ENCODE results near the gene SCARB1. TPM values are rescaled to one million over a fixed set of nuclear protein-coding genes. Genes with fewer than 3 reads are reported as not detected.
"Not testable (repeated sequence)": the region's sequence is repeated elsewhere in the genome, so short reads cannot be mapped to it uniquely, and the experiment has no call there.

Gene SCARB1, protein sequence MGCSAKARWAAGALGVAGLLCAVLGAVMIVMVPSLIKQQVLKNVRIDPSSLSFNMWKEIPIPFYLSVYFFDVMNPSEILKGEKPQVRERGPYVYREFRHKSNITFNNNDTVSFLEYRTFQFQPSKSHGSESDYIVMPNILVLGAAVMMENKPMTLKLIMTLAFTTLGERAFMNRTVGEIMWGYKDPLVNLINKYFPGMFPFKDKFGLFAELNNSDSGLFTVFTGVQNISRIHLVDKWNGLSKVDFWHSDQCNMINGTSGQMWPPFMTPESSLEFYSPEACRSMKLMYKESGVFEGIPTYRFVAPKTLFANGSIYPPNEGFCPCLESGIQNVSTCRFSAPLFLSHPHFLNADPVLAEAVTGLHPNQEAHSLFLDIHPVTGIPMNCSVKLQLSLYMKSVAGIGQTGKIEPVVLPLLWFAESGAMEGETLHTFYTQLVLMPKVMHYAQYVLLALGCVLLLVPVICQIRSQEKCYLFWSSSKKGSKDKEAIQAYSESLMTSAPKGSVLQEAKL
- 100 to 1,000 TPM in 1 of 8 experiments, 10 to 100 TPM in 4, 1 to 10 TPM in 3; 7.9 to 129 (median 15.1) TPM for total RNA-seq

DNA sequence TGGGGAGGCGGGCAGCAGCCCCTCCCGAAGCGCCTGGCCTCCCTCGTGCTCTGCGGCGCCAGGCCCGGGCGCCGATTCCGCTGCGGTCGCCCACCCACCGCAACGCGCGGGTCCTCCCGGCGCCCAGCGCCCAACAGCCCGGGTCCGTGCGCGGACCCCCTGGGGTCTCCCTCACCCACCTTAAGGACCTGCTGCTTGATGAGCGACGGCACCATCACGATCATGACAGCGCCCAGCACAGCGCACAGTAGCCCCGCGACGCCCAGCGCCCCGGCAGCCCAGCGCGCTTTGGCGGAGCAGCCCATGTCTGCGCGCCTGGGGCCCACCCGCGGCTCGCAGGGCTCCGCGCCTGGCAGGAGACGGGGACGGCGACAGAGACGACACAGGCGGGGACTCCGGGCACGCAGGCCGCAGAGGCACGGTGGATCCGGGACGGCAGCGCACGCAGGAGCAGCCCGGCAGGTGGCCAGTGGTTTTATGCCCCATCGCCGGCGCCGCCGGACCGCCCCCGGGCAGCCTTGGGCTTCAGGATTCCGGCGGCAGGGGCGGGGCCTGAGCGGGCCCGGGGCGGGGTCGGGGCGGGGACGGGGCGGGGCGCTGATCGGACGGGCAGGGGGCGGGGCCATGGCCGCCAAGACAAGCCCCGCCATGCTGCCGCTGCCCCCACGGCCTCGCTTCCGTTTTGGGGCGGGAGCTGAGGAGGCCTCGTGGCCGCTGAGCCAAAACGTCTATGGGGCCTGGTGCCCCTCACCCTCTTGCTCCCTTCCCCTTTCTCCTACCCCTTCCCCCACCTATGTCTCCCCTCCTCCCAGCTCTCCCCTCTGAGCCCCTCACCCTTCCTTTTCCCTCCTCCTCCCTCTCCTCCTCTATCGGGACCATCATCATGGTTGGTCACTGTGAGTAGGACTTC lies at the start of gene SCARB1:
TSS of gene SCARB1 (minus strand) at position 449 of the 910 bp plus-strand sequence. CDS start at position 305, 144 bp downstream.
- H3K27ac ChIP-seq: peak within 1 kb of the TSS in 1 of 2 donors; percentile 18
- in situ Hi-C loops (cut with MboI; ENCODE audit: low pct_unique_long_range_greater_than_20kb in 2 of 9, low sequenced_read_pairs in 9 of 9, unreplicated experiment in 9 of 9): no loop called here
- peak; percentile 63 to 88 (median 84) for ATAC-seq (replicated peaks in 6 of 8)

DNA sequence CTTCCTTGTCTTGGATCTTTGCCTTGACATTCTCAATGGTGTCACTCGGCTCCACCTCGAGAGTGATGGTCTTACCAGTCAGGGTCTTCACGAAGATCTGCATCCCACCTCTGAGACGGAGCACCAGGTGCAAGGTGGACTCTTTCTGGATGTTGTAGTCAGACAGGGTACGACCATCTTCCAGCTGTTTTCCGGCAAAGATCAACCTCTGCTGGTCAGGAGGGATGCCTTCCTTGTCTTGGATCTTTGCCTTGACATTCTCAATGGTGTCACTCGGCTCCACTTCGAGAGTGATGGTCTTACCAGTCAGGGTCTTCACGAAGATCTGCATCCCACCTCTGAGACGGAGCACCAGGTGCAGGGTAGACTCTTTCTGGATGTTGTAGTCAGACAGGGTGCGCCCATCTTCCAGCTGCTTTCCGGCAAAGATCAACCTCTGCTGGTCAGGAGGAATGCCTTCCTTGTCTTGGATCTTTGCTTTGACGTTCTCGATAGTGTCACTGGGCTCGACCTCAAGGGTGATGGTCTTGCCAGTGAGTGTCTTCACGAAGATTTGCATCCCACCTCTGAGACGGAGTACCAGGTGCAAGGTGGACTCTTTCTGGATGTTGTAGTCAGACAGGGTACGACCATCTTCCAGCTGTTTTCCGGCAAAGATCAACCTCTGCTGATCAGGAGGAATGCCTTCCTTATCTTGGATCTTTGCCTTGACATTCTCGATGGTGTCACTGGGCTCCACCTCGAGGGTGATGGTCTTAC lies 49.0 kb upstream of the SCARB1 start:
- Histone ChIP-seq H3K4me3 (peak overlapping the region in 2 of 5 donors; percentile 12 to 19), H3K4me1 (replicated peaks in 1 of 2) (peaks cover 34% of the 10 kb centered on the region in 2 donors)
- H3K27ac ChIP-seq; ATAC-seq (replicated peaks in 6 of 8); in situ Hi-C loops (cut with MboI; ENCODE audit: low pct_unique_long_range_greater_than_20kb in 2 of 9, low sequenced_read_pairs in 9 of 9, unreplicated experiment in 9 of 9): not testable (repeated sequence)
- WGBS, 10 experiments: no CpG with 5 or more reads among the region's 21 CpGs

More for the DNA sequence above, at the start of gene SCARB1:
- peak within 1 kb of the TSS; percentile 51 to 72 (median 57) for H3K4me3 ChIP-seq
- H3K4me1 ChIP-seq (replicated peaks in 1 of 2): peaks cover 11 to 24% of the 10 kb centered on the region in 2 donors
- 1% methylated on average over 23 of the region's 89 CpGs; no CpG with 5 or more reads in 9 of the 10 experiments for WGBS, 10 experiments

GRCh38 chr12:124911521-124911920 lies 47.9 kb upstream of the SCARB1 start:
- in situ Hi-C loops (cut with MboI; ENCODE audit: low pct_unique_long_range_greater_than_20kb in 2 of 9, low sequenced_read_pairs in 9 of 9, unreplicated experiment in 9 of 9); ATAC-seq (replicated peaks in 6 of 8); H3K27ac ChIP-seq: not testable (repeated sequence)
- H3K4me1 ChIP-seq (replicated peaks in 1 of 2): peaks cover 27 to 30% of the 10 kb centered on the region in 2 donors
- 83 to 100% (median 96%) methylated on average over 1 to 4 of the region's 6 CpGs for WGBS, 10 experiments
- H3K4me3 ChIP-seq: peak overlapping the region in 2 of 5 donors; percentile 19 to 24

GRCh38 chr12:124910561-124911478 lies 47.2 kb upstream of the SCARB1 start:
- 25 to 100% (median 78%) methylated on average over 2 to 9 of the region's 9 CpGs for WGBS, 10 experiments
- Histone ChIP-seq H3K4me3 (peak overlapping the region in 3 of 5 donors; percentile 6 to 24 (median 19)), H3K4me1 (replicated peaks in 1 of 2) (peaks cover 20 to 24% of the 10 kb centered on the region in 2 donors), H3K27ac (no peak overlapping the region)
- peak in 2 of 8 experiments; percentile 0 to 7 for ATAC-seq (replicated peaks in 6 of 8)
- in situ Hi-C loops (cut with MboI; ENCODE audit: low pct_unique_long_range_greater_than_20kb in 2 of 9, low sequenced_read_pairs in 9 of 9, unreplicated experiment in 9 of 9): no loop called here

GRCh38 chr12:124909831-124910560 lies 46.3 kb upstream of the SCARB1 start:
- in situ Hi-C loops (cut with MboI; ENCODE audit: low pct_unique_long_range_greater_than_20kb in 2 of 9, low sequenced_read_pairs in 9 of 9, unreplicated experiment in 9 of 9): no loop called here
- Histone ChIP-seq H3K4me1 (replicated peaks in 1 of 2) (peaks cover 15 to 19% of the 10 kb centered on the region in 2 donors), H3K4me3 (peak overlapping the region in 2 of 5 donors; percentile 19 to 24), H3K27ac (no peak overlapping the region)
- WGBS, 10 experiments: 0 to 88% (median 73%) methylated on average over 1 to 8 of the region's 8 CpGs; no CpG with 5 or more reads in 1 of the 10 experiments
- ATAC-seq (replicated peaks in 6 of 8): peak in 3 of 8 experiments; percentile 4 to 6 (median 5)

DNA sequence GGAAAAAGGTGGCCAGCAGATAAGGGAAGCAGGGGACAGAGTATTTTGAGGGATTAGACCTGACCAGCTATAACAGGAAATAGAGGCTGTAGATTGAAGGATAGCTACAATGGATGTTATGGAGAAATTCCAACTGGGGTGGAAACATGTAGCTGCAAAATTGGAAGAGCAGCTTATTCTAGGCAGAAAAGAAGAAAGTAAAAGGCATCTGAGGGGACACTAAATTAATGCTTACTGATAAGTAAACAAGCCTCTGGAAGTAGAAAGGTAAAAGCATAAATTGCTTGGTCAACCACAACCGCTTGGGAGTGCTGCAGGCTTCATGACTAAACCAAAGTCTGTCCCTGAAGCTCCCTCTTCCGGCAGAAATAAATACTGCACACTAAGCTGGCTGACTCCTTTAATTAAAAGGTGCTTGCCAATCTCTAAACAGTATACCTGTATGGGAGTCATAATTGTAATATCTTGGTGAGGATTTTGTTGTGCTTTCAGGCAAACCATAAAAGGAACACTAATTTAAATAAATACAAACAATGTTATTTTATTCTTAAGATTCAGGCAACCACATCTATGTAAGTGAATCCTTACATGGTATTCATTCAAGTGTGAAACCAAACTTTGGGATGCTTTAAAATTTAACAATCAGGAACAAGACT lies 43.1 kb upstream of the SCARB1 start:
- Histone ChIP-seq H3K4me1 (replicated peaks in 1 of 2) (peaks cover 22 to 24% of the 10 kb centered on the region in 2 donors), H3K27ac (no peak overlapping the region), H3K4me3 (no peak overlapping the region)
- in situ Hi-C loops (cut with MboI; ENCODE audit: low pct_unique_long_range_greater_than_20kb in 2 of 9, low sequenced_read_pairs in 9 of 9, unreplicated experiment in 9 of 9): no loop called here
- peak; percentile 4 to 42 (median 24) for ATAC-seq (replicated peaks in 6 of 8)
- WGBS, 10 experiments: 0 to 17% (median 0%) methylated on average over 1 to 2 of the region's 2 CpGs; no CpG with 5 or more reads in 2 of the 10 experiments

DNA sequence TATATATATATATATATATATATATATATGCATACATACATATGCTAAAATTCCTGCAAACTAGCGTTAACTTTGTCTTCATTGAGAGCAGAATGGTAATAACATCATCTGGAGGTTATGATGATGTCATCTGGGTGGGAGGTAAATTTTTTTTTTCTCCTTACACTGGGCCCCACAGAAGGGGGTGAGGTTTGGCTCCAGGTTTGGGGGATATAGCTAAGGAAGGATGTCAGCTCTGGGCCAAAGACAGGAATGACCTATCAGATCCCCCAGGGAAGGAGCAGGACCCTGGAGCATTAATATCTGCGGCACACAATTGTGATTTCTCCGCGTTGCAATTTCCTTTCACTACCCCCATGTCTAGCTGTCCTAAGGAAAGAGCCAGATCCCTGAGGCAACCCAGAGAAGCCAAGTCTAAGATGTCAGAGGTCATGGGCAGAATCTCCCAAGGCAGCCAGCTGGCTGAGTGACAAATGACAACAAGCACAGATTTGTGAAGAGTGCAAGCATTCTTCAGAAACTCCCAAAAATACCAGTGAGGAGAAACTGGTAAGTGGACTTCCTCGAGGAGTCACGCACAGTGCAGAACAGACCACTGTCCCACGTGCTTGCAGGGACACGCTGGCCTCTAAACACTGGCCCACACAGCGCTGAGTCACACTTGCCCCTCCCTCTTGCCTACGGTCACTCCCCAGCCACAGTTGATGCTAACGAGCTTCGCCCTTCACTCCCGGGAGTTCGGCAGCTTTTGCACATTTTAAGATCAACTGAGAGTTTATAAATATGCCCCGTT lies 40.8 kb upstream of the SCARB1 start:
- H3K4me3 ChIP-seq: no peak overlapping the region
- H3K4me1 ChIP-seq (replicated peaks in 1 of 2): peaks cover 8 to 12% of the 10 kb centered on the region in 2 donors
- WGBS, 10 experiments: 0 to 26% (median 13%) methylated on average over 2 to 13 of the region's 15 CpGs; no CpG with 5 or more reads in 1 of the 10 experiments
- H3K27ac ChIP-seq: peak overlapping the region; percentile 80 to 84
- in situ Hi-C loops (cut with MboI; ENCODE audit: low pct_unique_long_range_greater_than_20kb in 2 of 9, low sequenced_read_pairs in 9 of 9, unreplicated experiment in 9 of 9): no loop called here
- ATAC-seq (replicated peaks in 6 of 8): peak; percentile 73 to 97 (median 92)

DNA sequence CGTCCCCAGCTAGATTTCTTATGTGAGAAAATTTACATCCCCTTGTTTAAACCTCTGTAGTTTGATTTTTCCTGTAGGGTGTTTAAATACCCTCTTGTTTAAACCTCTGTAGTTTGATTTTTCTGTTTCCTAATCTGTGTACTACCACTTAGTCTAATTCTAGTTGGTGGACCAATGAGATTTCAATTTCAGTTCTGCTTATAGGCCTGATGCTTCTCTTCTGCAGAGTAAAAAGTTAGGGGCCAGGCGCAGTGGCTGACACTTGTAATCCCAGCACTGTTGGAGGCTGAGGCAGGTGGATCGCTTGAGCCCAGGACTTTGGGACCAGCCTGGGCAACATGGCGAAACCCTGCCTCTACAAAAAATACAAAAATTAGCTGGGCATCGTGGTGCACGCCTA lies 39.3 kb upstream of the SCARB1 start:
- Histone ChIP-seq H3K4me1 (replicated peaks in 1 of 2) (peaks cover 8 to 12% of the 10 kb centered on the region in 2 donors), H3K27ac (no peak overlapping the region), H3K4me3 (no peak overlapping the region)
- no peak for ATAC-seq (replicated peaks in 6 of 8)
- in situ Hi-C loops (cut with MboI; ENCODE audit: low pct_unique_long_range_greater_than_20kb in 2 of 9, low sequenced_read_pairs in 9 of 9, unreplicated experiment in 9 of 9): no loop called here
- 60 to 100% (median 90%) methylated on average over 1 to 6 of the region's 6 CpGs; no CpG with 5 or more reads in 1 of the 10 experiments for WGBS, 10 experiments

DNA sequence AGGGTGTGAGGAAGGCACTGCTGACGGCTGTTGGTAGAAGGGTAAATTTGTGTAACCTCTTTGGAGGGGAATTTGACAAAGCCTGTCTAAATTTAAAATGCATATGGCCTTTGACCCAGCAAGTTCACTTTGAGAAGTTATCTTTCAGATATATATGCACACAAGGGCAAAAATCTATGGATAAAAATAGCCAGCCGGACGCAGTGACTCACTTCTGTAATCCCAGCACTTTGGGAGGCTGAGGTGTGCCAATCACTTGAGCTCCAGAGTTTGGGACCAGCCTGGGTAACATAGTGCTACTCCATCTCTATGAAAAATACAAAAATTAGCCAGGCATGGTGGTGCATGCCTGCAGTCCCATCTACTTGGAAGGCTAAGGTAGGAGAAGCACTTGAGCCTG lies 37.3 kb upstream of the SCARB1 start:
- 40 to 83% (median 49%) methylated on average over 1 to 3 of the region's 3 CpGs; no CpG with 5 or more reads in 5 of the 10 experiments for WGBS, 10 experiments
- Histone ChIP-seq H3K4me3 (no peak overlapping the region), H3K27ac (no peak overlapping the region), H3K4me1 (replicated peaks in 1 of 2) (peaks cover 8 to 10% of the 10 kb centered on the region in 2 donors)
- in situ Hi-C loops (cut with MboI; ENCODE audit: low pct_unique_long_range_greater_than_20kb in 2 of 9, low sequenced_read_pairs in 9 of 9, unreplicated experiment in 9 of 9): no loop called here
- no peak for ATAC-seq (replicated peaks in 6 of 8)

GRCh38 chr12:124900345-124900795 lies 36.7 kb upstream of the SCARB1 start:
- in situ Hi-C loops (cut with MboI; ENCODE audit: low pct_unique_long_range_greater_than_20kb in 2 of 9, low sequenced_read_pairs in 9 of 9, unreplicated experiment in 9 of 9); ATAC-seq (replicated peaks in 6 of 8); H3K27ac ChIP-seq; H3K4me3 ChIP-seq: not testable (repeated sequence)
- H3K4me1 ChIP-seq (replicated peaks in 1 of 2): peaks cover 8 to 10% of the 10 kb centered on the region in 2 donors
- 0 to 90% (median 65%) methylated on average over 1 to 6 of the region's 8 CpGs; no CpG with 5 or more reads in 1 of the 10 experiments for WGBS, 10 experiments
